ENCODE data around the gene ZNF385D.
"Not testable (repeated sequence)": the region's sequence is repeated elsewhere in the genome, so short reads cannot be mapped to it uniquely, and the experiment has no call there.

The ZNF385D gene

GRCh38 chr3:21446027-21446426 lies 305.0 kb downstream of the ZNF385D start:
- DNase-seq (ENCODE audit: low spot score), result no peak

DNA sequence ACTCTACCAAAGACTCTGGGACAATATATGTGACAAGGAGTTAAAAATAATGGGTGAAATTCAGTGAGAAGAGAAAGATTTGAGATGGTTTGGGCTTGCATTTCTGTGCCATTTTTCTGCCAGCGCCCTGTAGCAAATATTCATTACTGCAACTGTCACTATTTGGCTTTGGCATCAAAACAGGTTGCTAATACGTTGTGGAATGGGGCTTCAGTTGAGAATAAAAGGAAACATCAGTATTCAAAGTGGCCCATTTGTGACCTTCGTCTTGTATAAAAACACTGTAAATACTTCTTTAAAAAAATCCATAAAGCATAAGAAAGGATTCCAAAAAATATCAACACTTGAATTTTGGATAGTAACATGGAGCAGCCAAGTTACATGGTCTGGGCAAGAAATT lies 309.2 kb downstream of the ZNF385D start:
- no peak for DNase-seq (ENCODE audit: low spot score)

GRCh38 chr3:21436835-21437234 lies 314.2 kb downstream of the ZNF385D start:
- no peak for DNase-seq (ENCODE audit: low spot score)

- no peak for DNase-seq (ENCODE audit: low spot score)
Measured at GRCh38 chr3:21435871-21436270, 315.1 kb downstream of the ZNF385D start.

DNA sequence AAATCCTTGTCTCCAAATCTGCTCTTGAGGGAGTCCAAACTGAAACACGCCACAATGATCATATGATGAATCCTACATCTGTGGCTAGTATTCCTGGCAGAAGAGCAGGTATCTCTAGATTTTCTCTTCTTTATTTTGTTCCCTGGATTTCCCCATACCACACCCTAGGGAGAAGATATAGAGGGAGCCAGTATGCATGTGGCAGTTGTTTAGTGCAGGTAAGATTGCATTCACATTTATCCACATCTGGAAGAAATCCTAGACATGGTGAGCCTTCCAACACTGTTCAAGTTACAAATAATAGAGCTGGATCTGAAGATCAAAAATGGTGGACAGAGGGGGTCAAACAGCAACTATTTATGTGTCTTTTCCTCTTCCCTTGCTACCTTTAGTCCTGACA lies 316.7 kb downstream of the ZNF385D start:
- no peak for DNase-seq (ENCODE audit: low spot score)

DNA sequence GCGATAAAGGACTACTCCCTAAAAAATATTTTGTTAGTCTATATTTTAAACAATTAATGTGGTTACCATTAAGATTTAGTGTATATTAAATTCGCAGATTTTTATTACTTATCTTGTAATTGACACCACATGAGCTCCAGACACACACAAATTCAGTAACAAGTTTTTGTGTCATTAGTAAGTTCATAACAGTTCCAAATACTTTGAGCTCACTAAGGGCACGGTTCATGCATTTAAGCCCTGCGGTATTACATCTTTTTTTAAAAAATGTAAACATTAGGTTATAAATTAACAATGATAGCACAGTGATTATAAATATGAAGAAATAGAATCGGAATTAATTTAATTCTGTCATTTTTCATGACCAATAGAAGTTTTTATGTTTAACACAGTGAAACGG lies 317.3 kb downstream of the ZNF385D start:
- DNase-seq (ENCODE audit: low spot score), result no peak

DNA sequence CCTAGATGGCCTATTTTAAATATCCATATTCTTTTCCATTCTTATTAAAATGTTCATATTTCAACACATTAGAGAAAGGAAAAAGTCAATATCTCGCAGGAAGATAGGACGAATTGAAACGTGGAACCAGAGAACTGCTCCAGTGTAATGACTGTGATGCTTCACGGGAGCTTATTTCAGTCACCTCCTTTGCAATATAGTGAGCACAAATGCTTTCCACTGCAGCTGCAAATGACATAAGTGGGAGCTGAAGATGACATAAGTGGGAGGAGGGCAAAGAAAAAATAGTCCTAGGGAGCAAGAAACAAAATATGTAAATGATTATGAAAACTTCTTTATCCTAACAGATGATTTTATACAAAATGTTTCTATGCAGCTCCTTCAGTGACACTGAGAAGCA lies 324.1 kb downstream of the ZNF385D start:
- DNase-seq (ENCODE audit: low spot score), result no peak

- DNase-seq (ENCODE audit: low spot score), result no peak
Measured at GRCh38 chr3:21425715-21426114, 325.3 kb downstream of the ZNF385D start.

DNA sequence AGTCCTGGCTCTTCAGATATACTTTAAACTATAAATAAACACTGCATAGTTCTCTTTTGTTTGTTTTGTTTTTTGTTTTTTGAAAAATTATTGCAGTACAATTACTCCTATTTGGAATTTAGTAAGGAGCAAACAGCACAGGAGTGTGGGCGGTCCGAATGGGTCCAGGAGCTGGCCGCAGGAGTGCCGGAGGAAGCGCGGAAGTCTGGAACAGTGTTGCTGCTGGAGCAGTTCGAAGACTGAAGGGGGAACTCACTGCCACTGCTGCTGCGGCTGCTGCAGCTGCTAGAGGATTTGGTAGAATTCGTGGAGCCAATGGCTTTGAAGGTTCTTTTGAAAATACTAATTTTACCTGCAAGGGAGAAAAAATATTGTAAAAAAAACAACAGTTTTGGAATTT lies 329.9 kb downstream of the ZNF385D start:
- DNase-seq (ENCODE audit: low spot score), result no peak

DNA sequence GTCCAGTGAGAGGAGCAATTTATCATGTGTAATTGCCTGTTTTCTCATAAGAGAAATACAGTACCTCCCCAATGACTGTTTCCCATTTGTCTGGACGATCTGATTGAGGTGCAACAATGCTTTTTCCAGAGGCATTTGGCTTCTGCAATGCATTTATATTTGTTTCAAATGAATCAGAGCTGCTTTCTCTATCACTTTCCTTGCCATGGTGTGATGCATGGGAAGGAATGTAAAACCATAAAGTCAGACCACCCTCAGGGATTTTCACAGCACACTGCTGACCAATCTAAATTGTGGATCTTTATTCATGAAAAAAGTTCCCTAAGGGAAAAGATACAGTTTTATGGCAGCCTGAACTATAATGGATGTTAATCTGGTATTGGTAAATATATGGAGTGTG lies 333.0 kb downstream of the ZNF385D start:
- no peak for DNase-seq (ENCODE audit: low spot score)

DNA sequence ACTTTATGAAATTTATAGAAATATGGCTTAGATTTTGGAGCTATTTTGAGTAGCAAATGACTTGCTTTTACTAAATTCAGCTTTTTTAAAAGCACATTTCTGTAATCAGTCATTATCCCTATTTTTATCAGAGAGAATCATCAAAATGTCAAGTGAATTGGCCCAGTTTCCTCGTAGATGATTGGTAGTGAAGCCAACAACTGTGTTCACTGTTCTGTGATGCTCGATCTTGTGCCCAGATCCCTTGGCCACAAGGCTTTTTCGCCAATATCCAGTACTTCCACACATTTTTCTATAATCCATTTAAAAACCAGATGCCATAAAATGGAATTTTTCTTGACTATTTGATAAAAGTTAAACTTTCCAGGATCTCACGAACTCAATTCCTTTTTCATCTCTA lies 336.5 kb downstream of the ZNF385D start:
- no peak for DNase-seq (ENCODE audit: low spot score)

DNA sequence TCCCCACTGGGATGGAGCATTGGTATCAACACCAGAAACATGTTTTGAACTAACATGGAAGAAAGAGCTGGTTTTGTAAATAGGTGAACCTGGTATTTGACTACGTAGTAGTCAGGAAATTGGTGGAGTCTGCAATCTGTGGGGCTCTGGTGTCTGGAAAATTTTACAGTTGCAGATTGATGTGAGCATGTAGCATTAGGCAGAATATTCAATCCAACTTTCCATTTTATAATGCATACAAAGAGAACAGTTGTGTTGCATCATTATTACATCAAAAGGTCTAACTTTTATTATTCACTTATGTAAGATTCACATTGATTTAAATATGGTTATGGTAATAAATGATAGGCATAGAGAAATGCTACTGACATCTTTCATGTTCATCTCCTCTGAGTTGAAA lies 340.0 kb downstream of the ZNF385D start:
- DNase-seq (ENCODE audit: low spot score), result no peak

DNA sequence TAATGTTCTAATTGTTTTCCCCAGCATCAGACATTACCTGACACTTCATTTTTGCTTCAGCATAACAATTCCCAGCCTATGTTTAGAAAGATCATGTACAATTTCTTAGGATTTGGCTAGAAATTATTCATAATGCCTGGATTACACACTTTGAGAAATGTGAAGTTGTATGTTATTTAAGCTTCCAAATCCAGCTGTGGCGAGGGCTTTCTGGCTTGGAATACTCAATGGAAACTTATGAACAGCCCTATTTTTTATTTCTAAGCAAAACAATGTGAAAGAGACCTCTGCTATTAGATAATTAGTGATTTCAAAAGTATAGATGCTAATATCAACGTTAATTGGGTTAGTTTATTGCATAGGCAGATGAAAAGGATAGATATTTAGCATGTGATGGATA lies 341.6 kb downstream of the ZNF385D start:
- DNase-seq (ENCODE audit: low spot score), result no peak

- DNase-seq (ENCODE audit: low spot score), result no peak
Measured at GRCh38 chr3:21407743-21408142, 343.3 kb downstream of the ZNF385D start.

- DNase-seq (ENCODE audit: low spot score), result no peak
Measured at GRCh38 chr3:21405671-21406667, 345.0 kb downstream of the ZNF385D start.

- no peak for DNase-seq (ENCODE audit: low spot score)
Measured at GRCh38 chr3:21398461-21398860, 352.5 kb downstream of the ZNF385D start.

DNA sequence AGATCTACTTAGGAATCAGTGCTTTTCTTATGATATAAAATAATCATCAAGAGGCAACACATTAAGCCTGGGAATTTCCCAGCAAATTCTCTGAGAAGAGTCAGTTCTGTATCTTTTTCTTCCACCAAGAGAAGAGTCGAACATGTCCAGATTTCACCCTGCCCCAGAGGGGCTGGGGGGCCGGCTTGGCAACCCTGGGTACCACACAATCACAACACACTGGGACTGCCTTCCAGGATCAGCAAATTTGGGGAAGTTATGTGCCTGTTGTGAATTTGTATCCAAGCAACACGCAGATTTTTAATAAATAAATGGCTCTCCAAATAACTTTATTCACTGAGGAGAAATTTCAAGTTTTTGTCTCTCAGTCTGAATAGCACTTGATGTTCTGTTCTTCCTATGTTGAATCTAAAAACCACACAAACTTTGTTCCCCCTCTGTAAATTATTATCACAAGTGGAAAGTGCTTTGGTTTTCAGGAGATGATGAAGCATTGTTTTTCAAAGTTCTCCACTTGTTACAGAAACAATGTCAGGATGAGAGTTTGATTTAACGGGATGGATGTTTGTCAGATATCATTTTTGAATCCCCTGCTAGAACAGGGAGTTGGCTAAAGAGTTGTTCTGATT lies 357.2 kb downstream of the ZNF385D start:
- DNase-seq (ENCODE audit: low spot score), result no peak

GRCh38 chr3:21392526-21392925 lies 358.5 kb downstream of the ZNF385D start:
- no peak for DNase-seq (ENCODE audit: low spot score)

DNA sequence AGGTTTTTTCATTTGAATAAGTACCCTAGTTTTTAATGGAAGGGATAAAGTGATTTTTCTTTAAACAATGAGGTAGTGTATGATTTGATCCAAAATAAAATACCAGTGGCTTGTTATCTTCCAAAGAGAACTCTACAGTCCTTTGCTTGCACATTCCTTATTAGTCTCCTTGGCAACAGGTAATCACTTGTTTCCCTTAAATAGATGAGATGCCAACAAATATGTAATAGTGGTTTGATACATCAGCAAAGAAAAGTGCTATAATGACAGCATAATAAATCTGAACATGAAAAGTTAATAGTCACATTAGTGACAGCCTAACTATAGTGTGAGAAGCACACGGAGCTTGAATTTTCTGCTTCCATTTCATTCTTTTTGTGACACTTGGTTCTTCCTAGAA lies 360.2 kb downstream of the ZNF385D start:
- DNase-seq (ENCODE audit: low spot score), result no peak

- DNase-seq (ENCODE audit: low spot score), result no peak
Measured at GRCh38 chr3:21390136-21390535, 360.9 kb downstream of the ZNF385D start.

DNA sequence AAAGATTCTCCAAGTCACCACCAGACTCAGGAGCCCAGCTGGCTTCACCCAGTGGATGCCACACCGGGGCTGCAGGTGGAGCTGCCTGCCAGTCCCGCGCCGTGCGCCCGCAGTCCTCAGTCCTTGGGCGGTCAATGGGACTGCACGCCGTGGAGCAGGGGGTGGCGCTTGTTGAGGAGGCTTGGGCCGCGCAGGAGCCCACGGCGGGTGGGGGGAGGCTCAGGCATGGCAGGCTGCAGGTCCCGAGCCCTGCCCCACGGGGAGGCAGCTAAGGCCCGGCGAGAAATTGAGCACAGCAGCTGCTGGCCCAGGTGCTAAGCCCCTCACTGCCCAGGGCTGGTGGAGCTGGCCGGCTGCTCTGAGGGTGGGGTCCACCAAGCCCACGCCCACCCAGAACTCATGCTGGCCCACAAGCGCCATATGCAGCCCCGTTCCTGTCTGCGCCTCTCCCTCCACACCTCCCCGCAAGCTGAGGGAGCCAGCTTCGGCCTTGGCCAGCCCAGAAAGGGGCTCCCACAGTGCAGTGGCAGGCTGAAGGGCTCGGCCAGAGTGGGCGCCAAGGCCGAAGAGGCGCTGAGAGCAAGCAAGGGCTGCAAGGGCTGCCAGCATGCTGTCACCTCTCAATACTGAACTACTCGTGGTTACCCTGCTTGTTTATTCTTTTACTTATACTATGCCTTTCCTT lies 363.7 kb downstream of the ZNF385D start:
- not testable (repeated sequence) for DNase-seq (ENCODE audit: low spot score)

GRCh38 chr3:21378036-21378435 lies 373.0 kb downstream of the ZNF385D start:
- not testable (repeated sequence) for DNase-seq (ENCODE audit: low spot score)
